Measurements from ENCODE around the gene AANAT. TPM values are rescaled to one million over a fixed set of nuclear protein-coding genes. Genes with fewer than 3 reads are reported as not detected.

AANAT gene
- total RNA-seq, 1 experiment from 2014 or later: not detected

DNA sequence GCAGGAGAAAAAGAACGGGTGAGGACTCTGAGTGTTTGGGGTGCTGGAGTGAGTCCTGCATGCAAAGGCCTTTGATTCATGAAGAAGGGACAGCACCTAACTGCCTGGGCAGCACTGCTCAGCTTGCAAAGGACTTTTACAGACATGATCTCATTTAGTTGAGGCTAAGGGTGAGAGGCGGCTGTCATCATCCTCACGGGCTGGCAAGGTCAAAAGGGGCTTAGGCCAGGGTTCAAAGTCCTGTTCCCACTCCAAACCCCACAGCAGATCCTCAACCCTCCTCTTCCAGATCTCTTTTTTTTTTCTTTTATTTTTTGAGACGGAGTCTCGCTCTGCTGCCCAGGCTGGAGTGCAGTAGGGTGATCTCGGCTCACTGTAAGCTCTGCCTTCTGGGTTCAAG, 29.1 kb downstream of the AANAT start:
- TF ChIP-seq TCF7L2 (IDR thresholded peaks at IDR 0.05; ENCODE audit: borderline replicate concordance, extremely low read depth, insufficient read depth, insufficient read length): no peak
- no peak for TF ChIP-seq RAD21 (IDR thresholded peaks at IDR 0.05; ENCODE audit: low read depth)
- TF ChIP-seq POLR2A (IDR thresholded peaks at IDR 0.05; ENCODE audit: borderline replicate concordance, extremely low read depth, insufficient read depth, insufficient read length): no peak
- TF ChIP-seq CBX3 (IDR thresholded peaks at IDR 0.05; ENCODE audit: low read depth): no peak
- TF ChIP-seq, protein P1, sequence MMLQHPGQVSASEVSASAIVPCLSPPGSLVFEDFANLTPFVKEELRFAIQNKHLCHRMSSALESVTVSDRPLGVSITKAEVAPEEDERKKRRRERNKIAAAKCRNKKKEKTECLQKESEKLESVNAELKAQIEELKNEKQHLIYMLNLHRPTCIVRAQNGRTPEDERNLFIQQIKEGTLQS (IDR thresholded peaks at IDR 0.05): no peak
- no peak for TF ChIP-seq EZH2phosphoT487 (IDR thresholded peaks at IDR 0.05; ENCODE audit: borderline replicate concordance)
- no peak for TF ChIP-seq YY1 (IDR thresholded peaks at IDR 0.05; ENCODE audit: extremely low read depth, insufficient replicate concordance, low read depth, low read length)
- no peak for TF ChIP-seq SIN3A (IDR thresholded peaks at IDR 0.05; ENCODE audit: low read depth)
- TF ChIP-seq CTCF (IDR thresholded peaks at IDR 0.05 in 2 of 3, conservative IDR thresholded peaks at IDR 0.05 in 1 of 3; ENCODE audit: borderline replicate concordance in 1 of 3, insufficient read depth in 1 of 3, low read depth in 2 of 3, low read length in 2 of 3): no peak
- ChIA-PET RAD21 (ENCODE audit: low non-redundant PET in 1 of 2, low total read pairs in 2 of 2, uncharacterized antibody in 2 of 2, unreplicated experiment in 2 of 2) (no interaction called here), POLR2A (no interaction called here), CTCF (no interaction called here)
- no peak for ATAC-seq
- H3K4me2 ChIP-seq (ENCODE audit: low read length): no peak overlapping the region
- peaks cover 24 to 45% of the 10 kb centered on the region in 2 experiments for H3K4me1 ChIP-seq (ENCODE audit: control insufficient read depth in 1 of 2, insufficient read depth in 2 of 2, low read length in 2 of 2)
- no peak overlapping the region for H3K27ac ChIP-seq (ENCODE audit: low read depth, low read length)
- H2AFZ ChIP-seq (ENCODE audit: low read depth, low read length, poor library complexity, severe bottlenecking): no peak overlapping the region
- intact Hi-C loops (cut with micrococcal nuclease): no loop called here
- no peaks in the 10 kb centered on the region for H3K9me2 ChIP-seq (ENCODE audit: insufficient read depth)
- no peak overlapping the region for H3K4me3 ChIP-seq (replicated peaks in 1 of 2; ENCODE audit: low read depth in 1 of 2, low read length in 2 of 2)
- no peaks in the 10 kb centered on the region; a peak in 1 of 4 replicates for H3K36me3 ChIP-seq (ENCODE audit: control insufficient read depth in 1 of 2, insufficient read depth in 2 of 2, low read length in 2 of 2)
- H4K20me1 ChIP-seq (ENCODE audit: insufficient read depth): peaks cover 5% of the 10 kb centered on the region; the same call in 1 of the 2 replicates
- H3K9me3 ChIP-seq (ENCODE audit: control insufficient read depth in 1 of 2, insufficient read depth in 1 of 2, low read depth in 1 of 2, low read length in 2 of 2): no peaks in the 10 kb centered on the region
- no peak for DNase-seq (ENCODE audit: low read depth, low spot score)
- H3K9ac ChIP-seq (ENCODE audit: low read length): no peak overlapping the region
- no TSS peak for BruUV-seq (replicated peaks)
- H3K79me2 ChIP-seq (ENCODE audit: insufficient read depth, low read length): peaks cover 56% of the 10 kb centered on the region
- no peaks in the 10 kb centered on the region for H3K27me3 ChIP-seq (ENCODE audit: insufficient read depth, low read length)
